NCI-H524 treated with DMSO at 0.1 percent for 48 hours (cell line): ENCODE results near the gene INSR.

Source experiments
- DNase-seq: peaks from one replicate; lab custom pipeline; 2025; lab: John Stamatoyannopoulos, UW

INSR gene

GRCh38 chr19:7142771-7143170 is 151.4 kb downstream of the INSR start:
- DNase-seq: no peak

- no peak for DNase-seq
These were observed 154.1 kb downstream of the INSR start for GRCh38 chr19:7140137-7140536.

- DNase-seq: no peak
These were observed 155.1 kb downstream of the INSR start for GRCh38 chr19:7139095-7139494.

GRCh38 chr19:7138402-7138801 is 155.8 kb downstream of the INSR start:
- no peak for DNase-seq

GRCh38 chr19:7137120-7137519 is 157.1 kb downstream of the INSR start:
- no peak for DNase-seq

- DNase-seq: no peak
These were observed 162.2 kb downstream of the INSR start for GRCh38 chr19:7132054-7132453.

GRCh38 chr19:7130043-7130442 is 164.2 kb downstream of the INSR start:
- no peak for DNase-seq

- DNase-seq: no peak
These were observed 168.1 kb downstream of the INSR start for GRCh38 chr19:7126132-7126531.

- DNase-seq: no peak
These were observed 169.0 kb downstream of the INSR start for GRCh38 chr19:7125221-7125620.

GRCh38 chr19:7124782-7125181 is 169.4 kb downstream of the INSR start:
- DNase-seq: no peak

GRCh38 chr19:7122701-7123100 is 171.5 kb downstream of the INSR start:
- no peak for DNase-seq

- DNase-seq: no peak
These were observed 173.7 kb downstream of the INSR start for GRCh38 chr19:7120499-7120898.

GRCh38 chr19:7119582-7119981 is 174.6 kb downstream of the INSR start:
- DNase-seq: no peak

GRCh38 chr19:7117248-7117647 is 177.0 kb downstream of the INSR start:
- no peak for DNase-seq

- DNase-seq: no peak
These were observed 178.5 kb downstream of the INSR start for GRCh38 chr19:7115721-7116120.

GRCh38 chr19:7113233-7113632 is 181.0 kb downstream of the INSR start:
- no peak for DNase-seq

GRCh38 chr19:7112675-7113074 is 181.5 kb downstream of the INSR start:
- no peak for DNase-seq

- no peak for DNase-seq
These were observed 184.4 kb downstream of the INSR start for GRCh38 chr19:7109678-7110289.

- no peak for DNase-seq
These were observed 187.2 kb downstream of the INSR start for GRCh38 chr19:7106711-7107657.

- DNase-seq: no peak
These were observed 189.3 kb downstream of the INSR start for GRCh38 chr19:7104747-7105447.

GRCh38 chr19:7101498-7102253 is 192.5 kb downstream of the INSR start:
- no peak for DNase-seq

GRCh38 chr19:7099597-7099921 is 194.7 kb downstream of the INSR start:
- no peak for DNase-seq
